ENCODE results near the gene POLR3GL.

The POLR3GL gene

GRCh38 chr1:145993618-145994390 lies 29.3 kb downstream of the POLR3GL start:
- DNase-seq, result no peak

GRCh38 chr1:145994391-145995120 lies 30.1 kb downstream of the POLR3GL start:
- DNase-seq, result no peak

GRCh38 chr1:145995148-145995881 lies 30.8 kb downstream of the POLR3GL start:
- DNase-seq, result no peak

- DNase-seq, result no peak
Observed at GRCh38 chr1:145995964-145996432, 31.5 kb downstream of the POLR3GL start.

- peak; percentile 92 for DNase-seq
Observed at GRCh38 chr1:145996433-145997015, 32.0 kb downstream of the POLR3GL start, which contains the start of gene TXNIP. Gene TXNIP, minus strand, starts transcription at chr1:145996579. Its CDS starts 313 bp downstream, at chr1:145996266.

GRCh38 chr1:145997016-145997717 lies 32.7 kb downstream of the POLR3GL start:
- peak; percentile 79 for DNase-seq

GRCh38 chr1:145997718-145998023 lies 33.2 kb downstream of the POLR3GL start:
- DNase-seq, result no peak

- DNase-seq, result peak; percentile 59
Observed at GRCh38 chr1:145999321-146000024, 35.0 kb downstream of the POLR3GL start.

GRCh38 chr1:146001709-146002108 lies 37.2 kb downstream of the POLR3GL start:
- DNase-seq, result no peak

GRCh38 chr1:146007489-146008133 lies 43.1 kb downstream of the POLR3GL start:
- DNase-seq, result no peak

- DNase-seq, result no peak
Observed at GRCh38 chr1:146010126-146010738, 45.7 kb downstream of the POLR3GL start.

GRCh38 chr1:146012703-146013558 lies 48.4 kb downstream of the POLR3GL start:
- DNase-seq, result peak; percentile 61

GRCh38 chr1:146013559-146013922 lies 49.1 kb downstream of the POLR3GL start:
- no peak for DNase-seq

- no peak for DNase-seq
Observed at GRCh38 chr1:146016891-146017290, 52.4 kb downstream of the POLR3GL start.

GRCh38 chr1:146019231-146020057 lies 55.0 kb downstream of the POLR3GL start:
- DNase-seq, result no peak

- no peak for DNase-seq
Observed at GRCh38 chr1:146020058-146021049, 55.9 kb downstream of the POLR3GL start.

- DNase-seq, result no peak
Observed at GRCh38 chr1:146021050-146021445, 56.6 kb downstream of the POLR3GL start.

Data from central memory CD4-positive, alpha-beta T cell (primary cell).